Effector memory CD8-positive, alpha-beta T cell (primary cell): Measurements from ENCODE around the gene ASH1L.
A peak's percentile ranks its signal among the peaks of the same experiment; 100 is the strongest.
"Not testable (repeated sequence)": the region's sequence is repeated elsewhere in the genome, so short reads cannot be mapped to it uniquely, and the experiment has no call there.

Source experiments
- ATAC-seq: fragments of 150-1000 bp; cut with Tn5 transposase; replicated peaks from 2 replicates; pipeline ENCODE4 v1.10.0; 2021; ENCODE audit warnings: mild to moderate bottlenecking, moderate library complexity
- DNase-seq, 3 experiments: peaks; one replicate each; pipeline ENCODE4 v3.0.0; 2021
- H3K27ac Mint-ChIP-seq, 2 donors: one replicate each; pipeline ENCODE4 v1.8.0; 2022; ENCODE audit warnings: mild to moderate bottlenecking in 2 of 2, mixed read lengths in 2 of 2, moderate library complexity in 2 of 2
- H3K27me3 Mint-ChIP-seq, 2 donors: one replicate each; pipeline ENCODE4 v1.8.0; 2022; ENCODE audit warnings: mixed read lengths in 2 of 2
- H3K36me3 Mint-ChIP-seq: one replicate; pipeline ENCODE4 v1.8.0; 2022; ENCODE audit warnings: mild to moderate bottlenecking, moderate library complexity, mixed read lengths; ENCODE audit not compliant: insufficient read depth
- H3K4me1 Mint-ChIP-seq, 2 donors: one replicate each; pipeline ENCODE4 v1.8.0; 2022; ENCODE audit warnings: low read depth in 2 of 2, mixed read lengths in 2 of 2
- H3K4me3 Mint-ChIP-seq, 2 donors: one replicate each; pipeline ENCODE4 v1.8.0; 2022; ENCODE audit warnings: mild to moderate bottlenecking in 2 of 2, mixed read lengths in 2 of 2, moderate library complexity in 2 of 2
- H3K9me3 Mint-ChIP-seq, 2 donors: one replicate each; pipeline ENCODE4 v1.8.0; 2022; ENCODE audit warnings: mixed read lengths in 2 of 2

Gene ASH1L

DNA sequence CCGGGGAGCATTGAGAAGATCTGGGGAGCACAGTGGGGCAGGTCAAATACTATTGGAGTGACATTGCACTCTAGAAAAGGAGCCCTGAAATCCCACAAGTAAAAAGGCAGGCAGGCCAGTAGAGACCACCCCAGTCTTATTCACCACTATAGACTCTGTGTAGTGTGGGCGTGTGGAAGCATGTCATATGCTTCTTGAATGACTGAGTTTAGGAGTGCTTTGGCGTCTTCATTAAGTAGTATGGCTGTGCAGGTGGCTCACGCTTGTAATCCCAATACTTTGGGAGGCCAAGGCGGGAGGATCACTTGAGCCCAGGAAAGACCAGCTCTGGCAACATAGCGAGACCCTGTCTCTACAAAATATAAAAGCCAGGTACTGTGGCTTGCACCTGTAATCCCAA lies 21.2 kb upstream of the ASH1L start:
- not testable (repeated sequence) for H3K4me1 Mint-ChIP-seq, H3K9me3 Mint-ChIP-seq, H3K27ac Mint-ChIP-seq, H3K4me3 Mint-ChIP-seq, H3K36me3 Mint-ChIP-seq, ATAC-seq, DNase-seq, H3K27me3 Mint-ChIP-seq

DNA sequence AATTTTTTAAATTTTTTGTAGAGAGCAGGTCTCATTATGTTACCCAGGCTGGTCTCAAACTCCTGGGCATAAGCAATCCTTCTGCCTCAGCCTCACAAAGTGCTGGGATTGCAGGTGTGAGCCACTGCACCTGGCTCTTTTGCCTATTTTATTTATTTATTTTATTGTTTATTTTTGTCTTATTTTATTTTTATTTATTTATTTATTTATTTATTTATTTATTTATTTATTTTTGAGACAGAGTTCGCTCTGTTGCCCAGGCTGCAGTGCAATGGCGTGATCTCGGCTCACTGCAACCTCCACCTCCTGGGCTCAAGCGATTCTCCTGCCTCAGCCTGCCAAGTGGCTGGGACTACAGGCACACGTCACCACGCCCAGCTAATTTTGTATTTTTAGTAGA lies 13.0 kb upstream of the ASH1L start:
- not testable (repeated sequence) for H3K4me3 Mint-ChIP-seq, DNase-seq, H3K4me1 Mint-ChIP-seq, H3K27ac Mint-ChIP-seq, H3K9me3 Mint-ChIP-seq, H3K27me3 Mint-ChIP-seq, ATAC-seq
- H3K36me3 Mint-ChIP-seq = peaks cover 15% of the 10 kb centered on the region

DNA sequence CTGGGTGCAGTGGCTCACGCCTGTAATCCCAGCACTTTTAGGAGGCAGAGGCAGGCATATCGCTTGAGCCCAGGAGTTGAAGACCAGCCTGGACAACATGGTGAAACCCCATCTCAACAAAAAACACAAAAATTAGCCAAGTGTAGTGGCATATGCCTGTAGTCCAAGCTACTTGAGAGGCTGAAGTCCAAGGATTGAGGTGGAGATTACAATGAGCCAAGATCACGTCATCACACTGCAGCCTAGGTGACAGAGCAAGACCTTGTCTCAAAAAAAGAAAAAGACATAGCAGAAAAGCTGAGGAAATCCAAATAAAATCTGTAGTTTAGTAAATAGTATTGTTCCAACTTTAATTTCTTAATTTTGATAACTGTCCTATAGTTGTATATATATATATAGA lies 11.5 kb upstream of the ASH1L start:
- no peaks in the 10 kb centered on the region for H3K27me3 Mint-ChIP-seq
- DNase-seq (no peak), ATAC-seq (no peak)
- H3K4me1 Mint-ChIP-seq = peaks cover 2 to 14% of the 10 kb centered on the region in 2 donors
- peaks cover 18% of the 10 kb centered on the region for H3K36me3 Mint-ChIP-seq
- no peak overlapping the region for H3K4me3 Mint-ChIP-seq
- no peak overlapping the region for H3K27ac Mint-ChIP-seq
- H3K9me3 Mint-ChIP-seq = no peaks in the 10 kb centered on the region

DNA sequence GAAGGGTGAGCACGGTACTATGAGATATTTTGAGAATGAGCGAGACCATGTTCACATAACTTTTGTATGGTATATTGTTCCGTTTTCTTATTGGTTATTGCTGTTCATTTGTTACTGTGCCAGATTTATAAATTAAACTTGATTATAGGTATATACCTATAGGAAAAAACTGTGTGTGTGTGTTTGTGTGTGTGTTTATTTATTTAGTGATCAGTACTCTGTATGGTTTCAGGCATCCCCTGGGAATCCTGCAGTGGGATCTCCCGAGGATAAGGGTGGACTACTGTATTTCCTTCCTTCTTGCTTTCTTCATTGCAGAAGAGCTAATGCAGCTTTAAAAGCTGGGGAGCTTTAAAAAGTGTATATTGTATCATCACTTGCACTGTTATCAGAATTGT lies 8.0 kb upstream of the ASH1L start:
- ATAC-seq (no peak), DNase-seq (no peak)
- Mint-ChIP-seq H3K27ac (peak overlapping the region in 1 of 2 donors; percentile 41), H3K27me3 (no peaks in the 10 kb centered on the region), H3K4me3 (no peak overlapping the region), H3K4me1 (peaks cover 2 to 17% of the 10 kb centered on the region in 2 donors), H3K9me3 (no peaks in the 10 kb centered on the region), H3K36me3 (peaks cover 35% of the 10 kb centered on the region)

DNA sequence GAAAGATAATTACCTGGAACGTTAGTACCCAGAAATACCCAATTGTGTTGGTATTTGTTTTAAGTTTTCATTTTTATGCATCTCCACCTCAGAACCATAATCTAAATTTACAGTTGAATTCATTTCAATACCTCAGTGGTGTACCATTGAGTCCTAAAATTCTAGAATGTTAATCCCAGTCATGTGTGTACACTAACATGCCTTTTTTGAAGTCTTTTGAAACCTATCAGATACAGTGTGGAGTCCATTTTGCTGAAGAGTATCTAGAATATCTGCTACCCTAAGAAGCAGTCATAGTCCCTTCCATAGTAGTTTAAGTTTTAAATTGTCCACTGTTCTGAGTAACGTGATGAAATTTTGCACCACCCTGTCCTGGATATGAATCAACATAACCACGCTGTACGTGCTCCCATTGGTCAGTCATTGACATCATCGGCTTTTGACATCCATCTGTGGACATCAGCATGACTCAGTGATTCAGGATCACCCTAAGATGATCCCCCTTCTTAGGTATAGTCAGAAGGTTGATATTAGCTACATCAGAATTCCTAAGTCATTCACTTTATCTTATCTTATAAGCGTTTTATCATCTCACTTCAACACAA lies 7.5 kb upstream of the ASH1L start:
- Mint-ChIP-seq H3K36me3 (peaks cover 35% of the 10 kb centered on the region), H3K27ac (no peak overlapping the region), H3K4me1 (peaks cover 2 to 21% of the 10 kb centered on the region in 2 donors), H3K27me3 (no peaks in the 10 kb centered on the region), H3K4me3 (no peak overlapping the region), H3K9me3 (no peaks in the 10 kb centered on the region)
- DNase-seq (no peak), ATAC-seq (no peak)

- not testable (repeated sequence) for DNase-seq, H3K9me3 Mint-ChIP-seq, H3K27me3 Mint-ChIP-seq
- H3K4me1 Mint-ChIP-seq = peaks cover 18 to 35% of the 10 kb centered on the region in 2 donors
- H3K27ac Mint-ChIP-seq = peak overlapping the region; percentile 98 to 99
- peak overlapping the region; percentile 99 for H3K4me3 Mint-ChIP-seq
- ATAC-seq = peak; percentile 9
- peaks cover 50% of the 10 kb centered on the region for H3K36me3 Mint-ChIP-seq
Measured at GRCh38 chr1:155563377-155564022, 897 bp upstream of the ASH1L start.

GRCh38 chr1:155561779-155562580 lies 623 bp downstream of the ASH1L start:
- peak; percentile 41 for ATAC-seq
- H3K27ac Mint-ChIP-seq = peak overlapping the region; percentile 98 to 99
- peaks cover 23 to 40% of the 10 kb centered on the region in 2 donors for H3K4me1 Mint-ChIP-seq
- H3K36me3 Mint-ChIP-seq = peaks cover 42% of the 10 kb centered on the region
- H3K27me3 Mint-ChIP-seq, H3K9me3 Mint-ChIP-seq: not testable (repeated sequence)
- peak overlapping the region; percentile 99 for H3K4me3 Mint-ChIP-seq
- peak; percentile 53 to 59 (median 55) for DNase-seq

GRCh38 chr1:155555915-155556314 lies 6.7 kb downstream of the ASH1L start:
- H3K27ac Mint-ChIP-seq = no peak overlapping the region
- H3K36me3 Mint-ChIP-seq = peaks cover 35% of the 10 kb centered on the region
- H3K9me3 Mint-ChIP-seq = no peaks in the 10 kb centered on the region
- H3K4me3 Mint-ChIP-seq = no peak overlapping the region
- H3K4me1 Mint-ChIP-seq = peaks cover 30 to 31% of the 10 kb centered on the region in 2 donors
- H3K27me3 Mint-ChIP-seq = no peaks in the 10 kb centered on the region
- ATAC-seq (no peak), DNase-seq (no peak)

DNA sequence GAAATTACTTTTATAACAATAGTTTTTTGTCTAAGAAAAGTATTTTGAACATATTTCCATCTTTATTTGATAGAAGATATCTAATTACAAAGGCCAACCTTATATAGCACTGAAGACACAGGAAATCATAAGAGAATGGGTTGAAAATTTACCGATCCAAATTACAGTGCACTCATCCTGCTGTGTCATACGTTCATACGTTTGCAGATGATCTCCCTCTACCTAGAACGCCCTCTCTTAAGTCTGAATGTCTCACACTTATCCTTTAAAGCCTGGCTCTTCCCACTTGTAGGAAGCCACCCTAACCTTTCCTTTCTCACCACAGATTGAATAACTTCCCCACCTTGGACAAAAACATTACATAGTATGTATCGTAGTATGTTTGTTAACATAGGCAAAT lies 9.3 kb downstream of the ASH1L start:
- Mint-ChIP-seq H3K4me1 (peaks cover 22 to 35% of the 10 kb centered on the region in 2 donors), H3K9me3 (no peaks in the 10 kb centered on the region), H3K27ac (peak overlapping the region; percentile 1 to 25), H3K36me3 (peaks cover 32% of the 10 kb centered on the region), H3K4me3 (peak overlapping the region in 1 of 2 donors; percentile 0), H3K27me3 (no peaks in the 10 kb centered on the region)
- no peak for ATAC-seq
- DNase-seq = no peak

GRCh38 chr1:155548706-155549105 lies 13.9 kb downstream of the ASH1L start:
- peak overlapping the region; percentile 2 to 67 for H3K27ac Mint-ChIP-seq
- DNase-seq (no peak), ATAC-seq (no peak)
- H3K4me3 Mint-ChIP-seq = no peak overlapping the region
- peaks cover 28 to 53% of the 10 kb centered on the region in 2 donors for H3K4me1 Mint-ChIP-seq
- H3K36me3 Mint-ChIP-seq = peaks cover 17% of the 10 kb centered on the region
- H3K9me3 Mint-ChIP-seq = no peaks in the 10 kb centered on the region
- no peaks in the 10 kb centered on the region for H3K27me3 Mint-ChIP-seq

- DNase-seq = no peak
- H3K36me3 Mint-ChIP-seq = peaks cover 28% of the 10 kb centered on the region
- no peaks in the 10 kb centered on the region for H3K9me3 Mint-ChIP-seq
- no peaks in the 10 kb centered on the region for H3K27me3 Mint-ChIP-seq
- peaks cover 28 to 48% of the 10 kb centered on the region in 2 donors for H3K4me1 Mint-ChIP-seq
- peak overlapping the region; percentile 51 to 66 for H3K4me3 Mint-ChIP-seq
- H3K27ac Mint-ChIP-seq = peak overlapping the region; percentile 81 to 90
- ATAC-seq = peak; percentile 34
Measured at GRCh38 chr1:155540000-155540874, 22.4 kb downstream of the ASH1L start.

DNA sequence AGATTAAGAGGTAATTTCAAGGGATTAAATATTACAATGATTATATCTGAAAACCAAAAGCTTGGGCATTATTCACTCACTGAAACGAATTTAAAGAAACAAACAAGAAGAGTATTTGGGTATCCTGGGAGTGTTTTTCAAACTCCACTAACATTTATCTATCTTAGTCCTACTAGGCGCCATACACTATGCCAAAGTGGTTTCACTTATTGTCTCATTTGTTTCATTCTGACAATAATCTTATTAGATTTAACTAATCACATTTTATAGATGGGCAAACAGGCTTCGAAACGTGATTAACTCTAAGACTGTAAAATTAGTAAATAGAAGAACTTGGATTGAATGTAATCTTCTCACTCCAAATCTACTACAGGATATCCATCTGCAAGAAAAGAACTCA lies 25.4 kb downstream of the ASH1L start:
- Mint-ChIP-seq H3K27ac (peak overlapping the region; percentile 90 to 97), H3K4me1 (peaks cover 36 to 64% of the 10 kb centered on the region in 2 donors), H3K27me3 (no peaks in the 10 kb centered on the region), H3K4me3 (peak overlapping the region; percentile 43 to 44), H3K9me3 (no peaks in the 10 kb centered on the region), H3K36me3 (peaks cover 22% of the 10 kb centered on the region)
- no peak for ATAC-seq
- no peak for DNase-seq

- Mint-ChIP-seq H3K27me3 (no peaks in the 10 kb centered on the region), H3K4me1 (peaks cover 22 to 39% of the 10 kb centered on the region in 2 donors), H3K4me3 (no peak overlapping the region), H3K36me3 (peaks cover 12% of the 10 kb centered on the region), H3K27ac (no peak overlapping the region), H3K9me3 (no peaks in the 10 kb centered on the region)
- DNase-seq (no peak), ATAC-seq (no peak)
Measured at GRCh38 chr1:155531624-155532023, 31.0 kb downstream of the ASH1L start.
